Measurements from ENCODE around the gene SEPTIN12. TPM values are rescaled to one million over a fixed set of nuclear protein-coding genes. Genes with fewer than 3 reads are reported as not detected.

Gene SEPTIN12
- total and polyA plus RNA-seq, 3 donors from 2014 or later: 61.0 to 310 (median 68.1) TPM

DNA sequence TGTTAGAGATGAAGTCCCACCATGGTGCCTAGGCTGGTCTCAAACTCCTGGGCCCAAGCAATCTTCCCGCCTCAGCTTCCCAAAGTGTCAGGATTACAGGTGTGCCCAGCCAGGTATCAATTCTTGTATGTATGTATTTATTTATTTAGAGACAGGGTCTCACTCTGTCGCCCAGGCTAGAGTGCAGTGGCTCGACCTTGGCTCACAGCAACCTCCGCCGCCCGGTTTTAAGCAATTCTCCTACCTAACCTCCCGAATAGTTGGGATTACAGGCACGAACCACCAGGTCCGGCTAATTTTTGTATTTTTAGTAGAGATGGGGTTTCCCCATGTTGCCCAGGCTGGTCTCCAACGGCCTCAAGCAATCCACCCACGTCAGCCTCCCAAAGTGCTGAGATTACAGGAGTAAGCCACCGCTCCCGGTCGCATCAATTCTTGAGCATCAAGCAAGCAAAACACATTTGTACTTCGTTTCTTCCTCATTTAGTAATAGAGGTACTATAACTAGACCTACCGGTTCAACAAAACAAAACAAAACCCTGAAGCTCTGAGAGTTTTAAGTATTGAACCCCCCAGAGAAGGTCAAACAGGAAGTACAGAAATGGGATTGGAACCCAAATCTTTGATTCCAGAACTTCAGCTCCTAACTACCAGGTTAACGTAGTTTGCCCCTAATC lies 20.1 kb downstream of the SEPTIN12 start:
- Histone ChIP-seq H3K36me3 (ENCODE audit: low read depth, missing control alignments) (no peaks in the 10 kb centered on the region), H3K27ac (peak overlapping the region; percentile 61 to 96), H3K4me1 (peaks cover 19% of the 10 kb centered on the region), H3K4me3 (peak overlapping the region; percentile 55 to 99), H3K27me3 (no peaks in the 10 kb centered on the region), H3K9me3 (no peaks in the 10 kb centered on the region)
- intact Hi-C loops (cut with DNase I; ENCODE audit: low total_unique reads): loop anchor here (10.0 kb wide), 1 partner anchor 163 kb away; no protein-coding TSS in a partner anchor
- DNase-seq: peak; percentile 52
- 27 to 41% methylated on average over 17 of the region's 17 CpGs for WGBS, 2 donors
- no peak for TF ChIP-seq POLR2A (IDR thresholded peaks at IDR 0.05)
- TF ChIP-seq, protein P1, sequence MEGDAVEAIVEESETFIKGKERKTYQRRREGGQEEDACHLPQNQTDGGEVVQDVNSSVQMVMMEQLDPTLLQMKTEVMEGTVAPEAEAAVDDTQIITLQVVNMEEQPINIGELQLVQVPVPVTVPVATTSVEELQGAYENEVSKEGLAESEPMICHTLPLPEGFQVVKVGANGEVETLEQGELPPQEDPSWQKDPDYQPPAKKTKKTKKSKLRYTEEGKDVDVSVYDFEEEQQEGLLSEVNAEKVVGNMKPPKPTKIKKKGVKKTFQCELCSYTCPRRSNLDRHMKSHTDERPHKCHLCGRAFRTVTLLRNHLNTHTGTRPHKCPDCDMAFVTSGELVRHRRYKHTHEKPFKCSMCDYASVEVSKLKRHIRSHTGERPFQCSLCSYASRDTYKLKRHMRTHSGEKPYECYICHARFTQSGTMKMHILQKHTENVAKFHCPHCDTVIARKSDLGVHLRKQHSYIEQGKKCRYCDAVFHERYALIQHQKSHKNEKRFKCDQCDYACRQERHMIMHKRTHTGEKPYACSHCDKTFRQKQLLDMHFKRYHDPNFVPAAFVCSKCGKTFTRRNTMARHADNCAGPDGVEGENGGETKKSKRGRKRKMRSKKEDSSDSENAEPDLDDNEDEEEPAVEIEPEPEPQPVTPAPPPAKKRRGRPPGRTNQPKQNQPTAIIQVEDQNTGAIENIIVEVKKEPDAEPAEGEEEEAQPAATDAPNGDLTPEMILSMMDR (IDR thresholded peaks at IDR 0.05): no peak

DNA sequence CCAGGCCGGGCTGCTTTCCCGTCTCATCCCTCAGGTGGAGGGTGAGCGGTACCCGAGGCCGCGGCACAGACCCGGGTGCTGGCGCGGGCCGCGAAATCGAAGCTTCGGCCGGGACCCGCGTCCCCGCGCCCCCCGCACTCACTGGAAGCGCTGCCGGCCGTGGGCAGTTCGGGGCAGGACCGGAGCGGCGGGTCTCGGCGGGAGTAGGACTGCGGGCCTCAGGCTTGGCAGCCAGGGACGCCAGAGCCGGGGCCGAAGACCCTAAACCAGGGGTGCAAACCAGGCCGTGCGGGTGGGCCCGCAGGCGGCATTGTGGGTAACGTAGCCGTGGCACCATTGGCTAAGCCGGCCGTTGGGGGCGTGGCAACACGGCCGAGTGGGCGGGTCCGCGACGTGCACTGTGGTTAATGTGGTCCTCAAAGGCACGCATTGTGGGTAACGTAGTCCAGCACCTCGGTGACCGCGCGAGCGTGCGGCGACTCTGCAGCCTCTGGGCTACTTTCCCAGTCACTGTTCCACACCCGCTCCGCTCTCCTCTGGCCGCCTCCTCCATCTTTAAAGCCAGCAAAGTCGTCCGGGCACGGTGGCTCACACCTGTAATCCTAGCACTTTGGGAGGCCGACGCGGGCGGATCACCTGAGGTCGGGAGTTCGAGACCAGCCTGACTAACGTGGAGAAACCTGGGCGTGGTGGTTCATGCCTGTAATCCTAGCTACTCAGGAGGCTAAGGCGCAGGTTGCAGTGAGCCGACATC lies 21.1 kb downstream of the SEPTIN12 start, which contains the start of gene ZNF500:
Gene ZNF500, minus strand, starts transcription at position 288 of the 754 bp plus-strand sequence. CDS start 1,184 bp downstream, outside the sequence.
- TF ChIP-seq POLR2A (IDR thresholded peaks at IDR 0.05): no peak
- TF ChIP-seq, protein P1 (IDR thresholded peaks at IDR 0.05): no peak
- peak; percentile 99 for DNase-seq
- H3K9me3 ChIP-seq: no peaks in the 10 kb centered on the region
- H3K36me3 ChIP-seq (ENCODE audit: low read depth, missing control alignments): no peaks in the 10 kb centered on the region
- intact Hi-C loops (cut with DNase I; ENCODE audit: low total_unique reads): loop anchor here (10.0 kb wide), 1 partner anchor 162 kb away; no protein-coding TSS in a partner anchor
- peak within 1 kb of the TSS; percentile 94 to 99 for H3K4me3 ChIP-seq
- H3K27ac ChIP-seq: peak within 1 kb of the TSS; percentile 87 to 96
- WGBS, 2 donors: 3 to 5% methylated on average over 18 to 63 of the region's 72 CpGs
- H3K4me1 ChIP-seq: peaks cover 19% of the 10 kb centered on the region
- H3K27me3 ChIP-seq: no peaks in the 10 kb centered on the region

DNA sequence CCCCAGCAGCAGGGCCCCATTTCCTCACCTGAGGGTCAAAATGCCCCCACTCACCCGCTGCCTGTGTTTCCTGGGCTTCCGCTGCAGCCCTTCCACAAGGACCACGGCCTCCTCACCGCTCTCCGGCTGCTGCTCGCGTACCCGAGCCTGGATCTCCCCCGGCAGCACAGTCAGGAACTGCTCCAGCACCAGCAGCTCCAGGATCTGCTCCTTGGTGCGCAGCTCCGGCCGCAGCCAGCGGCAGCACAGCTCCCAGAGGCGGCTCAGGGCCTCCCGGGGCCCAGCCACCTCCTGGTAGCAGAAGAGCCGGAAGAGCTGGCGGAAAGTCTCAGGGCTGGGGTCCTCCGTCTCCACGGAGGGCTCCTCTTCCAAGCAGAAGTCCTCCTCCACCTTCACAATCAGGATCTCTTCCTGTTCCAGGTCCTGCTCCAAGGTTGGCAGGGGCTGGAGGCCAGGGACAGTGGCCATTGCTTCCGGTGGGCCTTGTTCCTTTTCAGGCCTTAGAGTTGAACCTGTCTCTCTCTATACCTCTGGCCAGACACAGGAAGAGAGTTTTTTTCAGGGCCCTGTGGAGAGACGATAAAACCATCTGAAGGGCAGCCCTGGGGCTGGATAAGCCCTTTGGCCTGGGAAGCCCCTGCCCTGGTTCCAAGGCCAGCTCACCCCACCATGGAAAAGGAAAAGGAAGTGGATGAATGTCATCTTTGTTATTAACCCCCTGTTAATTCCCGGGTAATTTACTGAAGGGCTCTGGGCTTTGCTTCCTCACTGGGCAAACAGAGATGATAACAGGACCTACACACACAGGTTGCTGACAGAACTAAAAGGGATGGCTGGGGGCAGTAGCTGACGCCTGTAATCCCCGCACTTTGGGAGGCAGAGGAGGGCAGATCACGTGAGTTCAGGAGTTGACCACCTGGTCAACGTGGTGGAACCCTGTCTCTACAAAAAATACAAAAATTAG lies 22.4 kb downstream of the SEPTIN12 start:
- H3K27ac ChIP-seq: no peak overlapping the region
- intact Hi-C loops (cut with DNase I; ENCODE audit: low total_unique reads): loop anchor here (10.0 kb wide), 1 partner anchor 161 kb away; no protein-coding TSS in a partner anchor
- whole genome bisulfite sequencing, 2 donors: 26 to 59% methylated on average over 7 to 26 of the region's 26 CpGs
- DNase-seq: no peak
- peak overlapping the region; percentile 94 to 99 for H3K4me3 ChIP-seq
- H3K36me3 ChIP-seq (ENCODE audit: low read depth, missing control alignments): no peaks in the 10 kb centered on the region
- peaks cover 19% of the 10 kb centered on the region for H3K4me1 ChIP-seq
- no peaks in the 10 kb centered on the region for H3K27me3 ChIP-seq
- no peaks in the 10 kb centered on the region for H3K9me3 ChIP-seq
- TF ChIP-seq POLR2A (IDR thresholded peaks at IDR 0.05): no peak
- TF ChIP-seq, protein P1 (IDR thresholded peaks at IDR 0.05): no peak

DNA sequence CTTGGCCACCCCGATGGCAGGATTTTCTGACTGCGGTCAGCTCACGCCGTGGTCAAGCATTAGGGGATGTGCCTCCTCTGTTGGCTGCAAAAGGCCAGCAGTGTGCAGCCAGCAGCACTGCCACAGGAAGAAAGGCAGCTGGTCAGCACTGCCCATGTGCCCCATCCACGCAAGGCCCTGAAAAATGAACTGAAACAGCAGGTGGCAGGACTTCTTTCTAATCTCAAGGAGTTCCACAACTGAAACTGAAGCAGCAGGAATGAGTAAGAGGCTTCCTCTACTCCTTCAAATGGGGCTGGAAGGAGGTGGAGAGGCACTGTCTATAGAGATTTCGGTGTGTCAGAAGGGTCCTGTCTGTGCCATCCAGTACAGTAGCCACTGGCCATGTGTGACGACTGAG lies 24.4 kb downstream of the SEPTIN12 start:
- intact Hi-C loops (cut with DNase I; ENCODE audit: low total_unique reads): loop anchor here (10.0 kb wide), 1 partner anchor 159 kb away; no protein-coding TSS in a partner anchor
- DNase-seq: no peak
- TF ChIP-seq POLR2A (IDR thresholded peaks at IDR 0.05): no peak
- TF ChIP-seq, protein P1 (IDR thresholded peaks at IDR 0.05): no peak
- WGBS, 2 donors: 90% methylated on average over 4 to 7 of the region's 7 CpGs
- H3K4me3 ChIP-seq: no peak overlapping the region
- no peak overlapping the region for H3K27ac ChIP-seq
- H3K36me3 ChIP-seq (ENCODE audit: low read depth, missing control alignments): no peaks in the 10 kb centered on the region
- peaks cover 19% of the 10 kb centered on the region for H3K4me1 ChIP-seq
- no peaks in the 10 kb centered on the region for H3K9me3 ChIP-seq
- no peaks in the 10 kb centered on the region for H3K27me3 ChIP-seq

All from testis (tissue), 3 donors.